Right ventricle myocardium superior (tissue), 1 donor: ENCODE data around the gene CXCR6. TPM values are rescaled to one million over a fixed set of nuclear protein-coding genes. Genes with fewer than 3 reads are reported as not detected.

Experiments used
- ATAC-seq: fragments of 200-7000 bp; cut with Tn5 transposase; one replicate; pipeline ENCODE4 v1.9.1; 2020; ENCODE audit warnings: mild to moderate bottlenecking; ENCODE audit not compliant: poor library complexity
- DNase-seq: peaks from one replicate; pipeline ENCODE4 v3.0.0-alpha.2; 2020
- intact Hi-C: fragments of 100-400 bp; cut with DNase I; formaldehyde crosslinking; loops from one replicate; pipeline ENCODE4 v1.11.2; 2022
- total RNA-seq: library from RNA; stranded (reverse); fragmentation: NEBNext Ultra II Directional; extraction: Animal tissue kit (Norgen Biotek cat#: 25700); gene quantifications from one replicate; pipeline ENCODE4 v1.2.1, GENCODE V29; 2021
- donor health status: DM: no; HTN: yes; CAD: no; lungs with severe emphysema.

CXCR6 gene
- total RNA-seq, 1 donor from 2014 or later = 0.22 TPM

- intact Hi-C loops = no loop called here
- DNase-seq = no peak
- no peak for ATAC-seq
Observed at GRCh38 chr3:45960289-45960688, 17.0 kb downstream of the CXCR6 start.

DNA sequence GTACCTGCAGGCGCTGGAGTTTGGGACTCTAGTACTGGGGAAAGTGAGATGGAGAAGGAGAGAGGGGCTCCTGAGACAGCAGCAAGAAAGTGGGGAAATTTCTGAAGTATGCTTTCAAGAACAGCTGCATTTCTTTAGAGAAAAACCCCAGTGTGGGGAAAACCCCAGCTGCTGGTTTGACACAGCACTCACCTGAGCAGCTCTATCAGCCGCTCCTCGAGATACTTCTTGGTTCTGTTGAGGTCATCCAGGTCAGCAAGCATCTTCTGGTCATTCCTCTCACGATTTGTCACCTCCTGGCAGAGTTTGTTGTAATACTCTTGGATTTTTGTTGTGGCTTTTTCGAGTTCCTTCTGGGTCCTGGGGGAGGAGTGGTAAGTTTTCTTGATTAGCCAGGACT, 18.8 kb downstream of the CXCR6 start:
- intact Hi-C loops = no loop called here
- DNase-seq = no peak
- ATAC-seq = no peak

GRCh38 chr3:45964139-45964538, 20.9 kb downstream of the CXCR6 start:
- ATAC-seq = no peak
- intact Hi-C loops = no loop called here

GRCh38 chr3:45965253-45965652, 22.0 kb downstream of the CXCR6 start:
- ATAC-seq (no peak), DNase-seq (no peak)
- intact Hi-C loops = no loop called here

More at GRCh38 chr3:45964139-45964538, 20.9 kb downstream of the CXCR6 start:
- DNase-seq = no peak

DNA sequence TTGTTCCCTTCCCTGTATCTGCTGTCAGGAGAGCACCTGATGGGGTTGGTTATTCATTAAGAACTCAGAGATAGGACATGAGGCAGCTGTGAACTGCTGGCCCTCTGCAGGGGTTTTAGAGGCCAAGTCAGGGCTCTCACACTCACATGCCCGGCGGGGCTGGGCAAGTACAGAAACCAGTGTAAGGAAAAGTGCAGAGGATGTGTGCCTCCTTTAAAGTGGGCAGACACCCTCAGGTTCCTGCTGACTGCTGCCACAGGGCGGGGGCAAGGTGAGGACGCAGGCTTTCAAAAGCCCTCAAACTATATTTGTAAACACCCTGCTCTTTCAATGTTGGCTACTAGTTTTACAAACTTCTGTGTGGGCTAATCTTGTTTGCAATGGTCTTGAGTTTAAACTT, 22.4 kb downstream of the CXCR6 start:
- intact Hi-C loops = no loop called here
- DNase-seq = no peak
- ATAC-seq = no peak

DNA sequence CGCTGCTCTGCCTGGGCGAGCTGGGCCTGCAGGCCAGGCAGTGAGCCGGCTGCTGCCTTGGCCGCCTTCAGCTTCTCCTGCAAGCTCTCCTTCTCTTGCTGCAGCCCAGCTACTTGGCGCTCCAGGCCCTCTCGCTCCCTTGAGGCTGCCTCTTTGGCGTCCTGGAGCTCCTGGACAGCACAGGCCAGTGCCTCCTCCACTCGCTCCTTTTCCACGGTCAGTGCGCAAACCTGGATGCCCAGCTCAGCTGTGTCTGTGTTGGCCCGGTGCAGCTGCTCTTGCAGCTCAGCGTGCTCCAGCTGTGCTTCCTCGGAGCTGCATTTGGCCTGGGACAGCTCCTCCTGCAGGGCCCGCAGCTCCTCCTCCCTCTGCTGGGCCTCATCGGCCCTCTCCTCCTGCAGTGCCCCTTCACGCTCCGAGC, 23.1 kb downstream of the CXCR6 start:
- ATAC-seq (peak; percentile 52), DNase-seq (peak; percentile 63)
- intact Hi-C loops = no loop called here

DNA sequence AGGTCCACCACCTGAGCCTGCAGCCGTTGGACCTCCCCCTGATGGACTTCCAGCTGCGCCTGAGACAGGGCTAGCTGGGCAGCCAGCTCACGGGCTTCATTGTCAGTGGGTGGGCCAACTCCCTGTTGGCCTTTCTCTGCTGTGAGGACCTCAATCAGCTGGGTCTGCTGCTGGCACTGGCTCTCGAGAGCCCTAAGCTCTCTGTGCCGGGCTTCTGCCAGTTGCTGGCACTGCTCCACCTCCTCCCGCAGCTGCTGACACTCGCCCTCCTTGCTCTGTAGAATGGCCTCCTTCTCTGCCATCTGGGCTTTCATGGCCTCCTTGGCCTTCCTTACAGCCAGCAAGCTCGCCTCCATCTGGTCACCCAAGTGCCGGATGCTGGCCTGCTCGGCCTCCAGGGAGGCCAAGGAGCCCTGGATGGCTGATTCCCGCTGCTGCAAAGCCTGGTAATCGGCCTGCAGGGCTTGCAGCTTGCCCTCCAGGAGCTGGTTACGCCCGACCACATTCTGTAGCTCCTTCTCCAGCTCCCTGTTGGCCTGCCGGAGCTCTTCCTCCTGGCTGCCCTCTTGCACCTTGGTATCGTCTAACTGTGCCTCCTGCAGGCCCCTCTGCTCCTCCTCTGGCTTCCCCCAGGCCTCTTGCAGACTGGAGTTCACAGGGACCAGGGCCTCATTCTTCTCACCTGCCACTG, 23.8 kb downstream of the CXCR6 start:
- intact Hi-C loops = no loop called here
- DNase-seq (peak; percentile 72), ATAC-seq (peak; percentile 79)

DNA sequence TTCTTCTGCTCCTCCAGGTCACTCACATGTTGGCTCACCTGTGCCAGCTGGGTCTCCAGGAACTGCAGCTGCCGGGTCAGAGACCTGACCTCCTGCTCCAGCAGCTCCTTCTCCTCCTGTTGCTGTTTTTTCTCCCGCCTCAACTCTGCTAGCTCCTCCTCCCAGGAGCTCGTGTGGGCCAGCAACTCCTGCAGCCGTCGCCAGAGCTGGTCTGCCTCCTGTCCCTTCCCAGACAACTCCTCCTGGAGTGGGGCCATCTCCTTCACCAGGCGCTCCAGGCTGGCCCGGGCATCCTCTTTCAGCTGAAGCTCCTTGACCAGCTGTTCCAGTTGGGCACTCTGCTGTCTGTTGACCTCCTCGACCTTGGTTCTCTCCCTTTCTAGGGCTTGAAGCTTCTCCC, 24.5 kb downstream of the CXCR6 start:
- ATAC-seq (peak; percentile 41), DNase-seq (peak; percentile 53)
- intact Hi-C loops = no loop called here

DNA sequence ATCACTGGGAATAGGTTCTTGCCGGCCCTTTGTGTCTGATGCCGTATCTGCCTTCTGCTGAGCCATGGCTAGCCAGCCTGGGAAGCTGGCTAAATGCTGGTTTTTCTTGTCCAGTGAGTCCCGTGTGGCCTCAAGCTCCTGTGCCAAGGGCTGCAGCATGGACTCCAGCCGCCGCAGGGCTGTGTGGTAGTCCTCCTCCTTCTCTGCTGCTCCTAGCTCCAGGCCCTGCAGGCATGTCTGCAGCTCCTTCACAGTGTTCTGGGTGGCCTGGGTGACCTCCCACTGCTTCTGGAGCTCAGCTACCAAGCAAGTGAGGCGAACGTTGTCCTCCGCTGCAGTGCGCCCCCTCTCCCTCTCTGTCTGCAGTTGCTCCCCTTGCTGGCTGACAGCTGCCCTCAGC, 24.9 kb downstream of the CXCR6 start:
- intact Hi-C loops = no loop called here
- peak; percentile 3 for ATAC-seq
- DNase-seq = no peak

DNA sequence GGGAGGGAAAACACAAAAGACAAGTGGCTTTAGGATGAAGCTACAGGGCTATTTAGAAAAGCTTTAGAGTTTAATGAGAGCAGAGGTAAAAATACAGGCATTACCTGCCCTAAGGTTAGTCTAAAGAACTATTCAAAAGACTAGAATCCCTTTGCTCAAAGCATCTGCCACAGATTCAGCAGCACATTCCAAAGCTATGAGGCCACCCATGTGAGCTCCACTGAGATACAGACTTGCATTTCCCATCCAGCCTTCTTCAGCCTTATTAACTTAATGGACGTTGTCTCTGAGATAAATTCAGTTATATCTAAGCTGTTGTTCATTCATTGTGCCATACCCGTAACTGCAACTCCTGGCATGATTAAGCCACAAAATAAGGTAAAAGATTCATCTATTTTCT, 25.4 kb downstream of the CXCR6 start:
- ATAC-seq (no peak), DNase-seq (no peak)
- intact Hi-C loops = no loop called here

DNA sequence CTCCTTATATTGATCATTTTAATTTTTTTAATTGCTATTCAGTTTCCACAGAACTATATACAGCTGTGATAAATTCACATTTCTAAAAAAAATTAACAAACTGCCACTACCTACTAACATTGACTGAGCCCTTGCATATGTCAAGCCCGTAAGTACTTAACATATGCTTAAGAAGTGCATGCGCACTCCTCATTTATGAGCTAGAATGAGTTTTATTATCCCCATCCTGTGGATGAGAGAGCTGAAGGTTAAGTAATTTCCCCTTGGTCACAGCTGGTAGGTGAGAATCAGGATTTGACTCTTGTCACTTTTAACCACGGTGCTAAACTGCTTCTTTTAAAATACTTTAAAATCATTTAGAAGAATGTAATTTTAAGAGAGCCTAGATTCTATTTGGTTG, 25.9 kb downstream of the CXCR6 start:
- intact Hi-C loops = no loop called here
- no peak for DNase-seq
- ATAC-seq = no peak

DNA sequence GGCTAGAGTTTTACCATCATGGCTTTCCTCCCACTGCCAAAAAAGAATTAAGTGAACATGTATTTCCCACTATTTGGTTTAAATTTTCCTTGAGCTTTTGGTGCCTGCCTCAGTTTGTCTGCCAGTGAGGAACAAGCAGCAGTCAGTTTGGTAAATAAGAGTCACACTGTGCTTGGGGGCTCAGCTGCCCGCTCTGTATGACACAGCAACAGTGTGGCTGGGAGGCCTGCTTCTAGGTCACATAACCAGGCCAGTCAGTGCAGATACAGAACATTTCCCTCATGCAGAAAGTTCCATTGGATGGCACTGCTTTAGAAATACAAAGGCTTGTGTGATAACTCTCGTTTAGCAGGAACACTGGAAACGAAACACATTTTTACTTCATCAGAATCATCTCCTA, 26.7 kb downstream of the CXCR6 start:
- no peak for ATAC-seq
- no peak for DNase-seq

GRCh38 chr3:45972534-45973402, 29.5 kb downstream of the CXCR6 start:
- DNase-seq = no peak
- intact Hi-C loops = no loop called here
- peak; percentile 9 for ATAC-seq

More for the DNA sequence above, 26.7 kb downstream of the CXCR6 start:
- intact Hi-C loops = no loop called here

DNA sequence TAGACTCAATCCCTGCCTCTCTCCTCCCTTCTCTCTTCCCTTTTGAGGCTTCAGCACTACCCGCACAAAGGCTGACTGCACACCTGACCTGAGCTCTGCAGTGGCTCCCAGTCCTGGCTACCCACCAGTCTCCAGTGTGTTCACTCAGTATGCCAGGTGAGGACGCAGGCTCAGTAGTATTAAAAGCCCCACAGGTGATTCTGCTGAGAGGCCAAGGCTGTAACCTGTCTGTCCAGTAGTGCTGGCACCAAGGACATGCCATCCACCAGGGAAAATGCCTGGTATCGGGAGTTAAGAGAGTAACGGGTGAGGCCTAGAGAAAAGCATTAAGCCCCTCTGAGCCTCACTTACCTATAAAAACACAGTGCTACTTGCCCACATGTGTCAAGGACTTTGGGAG, 31.4 kb downstream of the CXCR6 start:
- intact Hi-C loops = no loop called here
- DNase-seq (no peak), ATAC-seq (no peak)

DNA sequence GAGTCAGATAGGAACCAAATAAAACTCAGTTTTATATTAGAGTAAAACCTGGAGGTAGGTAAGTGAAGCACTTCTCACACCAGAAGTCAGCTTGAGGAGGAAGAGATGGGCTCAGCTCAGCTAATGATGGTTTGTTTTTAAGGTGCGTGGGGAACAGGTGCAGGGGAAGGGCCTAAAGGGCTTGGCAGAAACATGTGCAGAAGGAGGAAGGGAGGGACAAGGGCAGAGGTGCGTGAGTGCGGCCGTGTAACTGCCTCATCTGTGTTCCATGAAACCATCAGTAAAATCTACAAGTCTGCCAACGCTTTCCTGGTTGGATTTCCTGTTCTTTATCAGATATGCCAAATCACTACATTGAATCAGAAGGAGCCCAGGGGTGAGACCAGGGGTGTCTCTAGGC, 32.4 kb downstream of the CXCR6 start:
- intact Hi-C loops = no loop called here
- ATAC-seq (no peak), DNase-seq (no peak)

DNA sequence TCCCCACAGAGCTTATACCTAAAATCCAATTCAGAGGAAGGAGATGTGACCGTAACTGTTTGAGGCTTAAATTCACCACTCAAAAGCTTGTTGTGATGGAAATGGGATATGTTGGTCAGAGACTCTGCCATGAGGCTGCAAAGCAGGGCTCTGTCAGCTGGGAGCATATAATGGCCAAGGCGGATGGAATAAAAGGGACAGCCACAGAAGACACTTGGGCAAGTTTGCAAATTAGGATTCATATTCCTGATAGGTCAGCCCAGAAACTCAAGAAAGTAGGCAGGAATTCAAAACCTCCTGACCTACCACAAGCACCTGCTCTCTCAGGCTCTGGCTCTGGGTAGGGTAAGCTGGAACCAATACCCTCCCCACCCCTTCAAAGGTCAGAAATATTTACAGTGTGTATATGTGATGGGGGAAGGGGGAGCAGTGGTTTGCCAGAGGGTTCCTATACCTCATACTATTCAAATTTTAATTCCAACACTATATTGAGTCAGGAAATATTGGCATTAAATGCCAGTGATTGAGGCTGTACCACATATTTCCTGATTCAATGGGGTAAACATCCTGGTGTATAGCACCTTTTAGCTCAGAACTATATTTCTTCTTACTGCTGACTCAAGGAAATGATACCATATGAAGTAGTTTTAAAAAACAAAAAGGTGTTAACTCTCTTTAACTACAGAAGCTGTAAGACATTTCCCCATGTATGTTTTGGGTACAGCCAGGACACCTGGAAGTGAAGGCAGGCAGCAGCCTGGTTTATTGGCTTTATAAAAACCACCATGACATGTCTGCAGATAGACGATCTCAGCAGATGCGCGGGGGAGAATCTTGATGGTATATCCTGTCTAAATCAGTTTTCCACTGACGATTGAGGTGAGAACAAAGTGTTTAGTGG, 33.2 kb downstream of the CXCR6 start:
- intact Hi-C loops = no loop called here
- DNase-seq (no peak), ATAC-seq (no peak)

GRCh38 chr3:45978006-45978761, 34.9 kb downstream of the CXCR6 start:
- ATAC-seq = no peak
- intact Hi-C loops = no loop called here
- DNase-seq = no peak

DNA sequence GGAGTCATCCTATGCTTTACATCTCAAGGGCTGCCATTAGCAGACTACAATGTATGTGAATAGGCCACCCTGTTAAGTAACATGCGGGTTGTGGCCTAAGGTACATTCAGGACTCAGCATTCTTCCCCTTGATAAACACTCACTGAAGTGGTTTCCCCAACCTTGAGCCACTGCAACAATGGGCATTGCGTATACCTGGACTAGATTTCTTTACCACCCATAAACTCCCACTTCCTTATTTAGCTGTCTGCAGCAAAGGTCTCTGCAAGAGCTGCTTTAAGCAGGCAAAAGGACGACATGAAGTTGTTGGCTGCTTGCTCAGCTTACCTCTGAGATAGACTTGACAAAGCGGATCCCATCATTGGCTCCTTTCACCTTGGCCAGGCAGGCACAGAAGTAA, 36.1 kb downstream of the CXCR6 start:
- no peak for ATAC-seq
- DNase-seq = no peak
- intact Hi-C loops = no loop called here
